NCI-H226 (cell line): Measurements from ENCODE around the gene HSD11B2.

Experiments
- DNase-seq: peaks from one replicate; pipeline ENCODE4 v3.0.0-alpha.2; 2015

HSD11B2 gene

GRCh38 chr16:67482233-67482924, 51.5 kb downstream of the HSD11B2 start:
- DNase-seq = no peak

DNA sequence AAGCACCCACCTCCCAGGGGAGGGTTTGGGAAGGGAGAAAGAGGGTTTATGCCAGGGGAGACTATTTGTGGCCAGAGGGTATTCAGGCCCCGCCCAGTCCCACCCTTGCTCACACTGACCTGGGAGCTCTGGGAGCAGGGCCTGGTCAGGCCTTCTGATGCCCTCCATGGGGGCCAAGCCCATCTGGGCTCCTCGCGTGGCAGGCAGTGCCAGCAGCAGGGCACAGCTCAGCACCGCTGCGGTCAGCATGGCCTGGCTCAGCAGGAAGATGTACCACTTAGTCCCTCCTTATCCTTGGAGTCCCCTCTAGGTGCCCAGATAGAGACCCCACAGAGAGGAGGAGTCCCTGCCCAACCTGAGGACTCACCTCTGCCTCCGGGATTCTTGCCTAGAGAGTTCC, 52.2 kb downstream of the HSD11B2 start, which contains the start of gene AGRP:
TSS of gene AGRP (minus strand) at position 398 of the 400 bp plus-strand sequence. CDS start at position 249, 149 bp downstream.
- no peak for DNase-seq

GRCh38 chr16:67483731-67484525, 53.0 kb downstream of the HSD11B2 start:
- no peak for DNase-seq

DNA sequence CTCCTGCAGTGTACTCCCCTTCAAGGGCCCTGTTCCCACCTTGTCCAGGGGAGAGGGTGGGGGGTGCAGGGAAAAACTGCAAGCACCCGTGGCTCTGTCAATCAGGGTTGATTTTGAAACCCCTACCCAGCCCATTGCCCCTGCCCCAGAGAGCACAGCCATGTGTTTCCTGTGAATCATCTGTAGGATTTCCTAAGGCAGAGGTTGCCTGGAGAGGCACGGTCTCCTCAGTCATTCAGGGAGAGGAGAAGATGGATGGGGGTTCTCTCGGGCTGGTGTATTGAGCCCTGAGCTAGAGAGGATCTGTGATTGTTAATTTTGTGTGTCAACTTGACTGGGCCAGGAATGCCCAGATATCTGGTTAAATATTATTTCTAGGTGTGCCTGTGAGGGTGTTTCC, 55.9 kb downstream of the HSD11B2 start:
- DNase-seq = no peak
